SU-DHL-6 (cell line): ENCODE data around the gene ANGPTL8.

Source experiments
- H2AFZ ChIP-seq: fragments of 200-600 bp; sonication (generic); 2 replicates; pipeline ENCODE4 v1.6.1; 2014; ENCODE audit warnings: low read depth, mild to moderate bottlenecking, moderate library complexity, mixed read lengths, antibody characterized with exemption, low read length; ENCODE audit not compliant: severe bottlenecking
- H3F3A ChIP-seq: fragments of 200-600 bp; shearing (Covaris generic); 2 replicates; pipeline ENCODE4 v1.6.0; 2016; ENCODE audit warnings: antibody characterized with exemption, mild to moderate bottlenecking; ENCODE audit not compliant: insufficient read depth
- H3K27ac ChIP-seq: fragments of 200-600 bp; sonication (generic); 2 replicates; pipeline ENCODE4 v1.5.1; 2016; ENCODE audit warnings: low read depth, mild to moderate bottlenecking, low read length, moderate library complexity, mixed read lengths
- H3K27me3 ChIP-seq: fragments of 200-600 bp; sonication (generic), shearing (Covaris generic); 2 replicates; pipeline ENCODE4 v1.6.0; 2014; ENCODE audit warnings: mild to moderate bottlenecking, low read length
- H3K36me3 ChIP-seq: fragments of 200-600 bp; sonication (generic); 2 replicates; pipeline ENCODE4 v1.6.1; 2014; ENCODE audit warnings: mild to moderate bottlenecking, low read length, mixed read lengths
- H3K4me2 ChIP-seq: fragments of 300-600, 200-600 bp; shearing (Covaris generic), sonication (generic); 2 replicates; pipeline ENCODE4 v1.6.0; 2014; ENCODE audit warnings: low read length, low read depth, mild to moderate bottlenecking; ENCODE audit not compliant: poor library complexity, severe bottlenecking
- H3K4me3 ChIP-seq: fragments of 200-600 bp; sonication (generic); 2 replicates; pipeline ENCODE4 v1.5.1; 2014; ENCODE audit warnings: antibody characterized with exemption, low read length, mild to moderate bottlenecking, mixed read lengths; ENCODE audit not compliant: insufficient read depth, poor library complexity, severe bottlenecking
- H3K79me2 ChIP-seq: fragments of 200-600 bp; sonication (generic); 2 replicates; pipeline ENCODE4 v1.6.1; 2014; ENCODE audit warnings: mild to moderate bottlenecking, low read length, moderate library complexity; ENCODE audit not compliant: insufficient read depth
- H3K9ac ChIP-seq: fragments of 200-600 bp; sonication (generic); 2 replicates; pipeline ENCODE4 v1.7.0; 2014; ENCODE audit warnings: mild to moderate bottlenecking, low read length
- H3K9me2 ChIP-seq: fragments of 200-600 bp; sonication (generic); replicated peaks from 2 replicates; pipeline ENCODE4 v1.6.1; 2014; ENCODE audit warnings: low read length; ENCODE audit not compliant: insufficient read depth
- H3K9me3 ChIP-seq: fragments of 200-600 bp; sonication (generic); 2 replicates; pipeline ENCODE4 v1.6.1; 2014; ENCODE audit warnings: low read length, mixed read lengths; ENCODE audit not compliant: insufficient read depth
- H4K20me1 ChIP-seq: fragments of 200-600 bp; sonication (generic); 2 replicates; pipeline ENCODE4 v1.6.1; 2014; ENCODE audit warnings: low read depth, mild to moderate bottlenecking, antibody characterized with exemption, low read length, moderate library complexity, mixed read lengths
- CTCF ChIP-seq: fragments of 200-600 bp; sonication (generic); IDR thresholded peaks from one replicate; pipeline ENCODE4 v1.5.1; 2017; ENCODE audit warnings: antibody characterized with exemption, mild to moderate bottlenecking, low read length, moderate library complexity; ENCODE audit not compliant: insufficient read depth, poor library complexity, severe bottlenecking
- EZH2phosphoT487 ChIP-seq: fragments of 200-600 bp; sonication (generic), shearing (Covaris generic); conservative IDR thresholded peaks from 2 replicates; pipeline ENCODE4 v1.6.1; 2018; ENCODE audit warnings: mild to moderate bottlenecking, antibody characterized with exemption, low read length, moderate library complexity, mixed read lengths

ANGPTL8 gene

GRCh38 chr19:11261431-11261970, 22.1 kb downstream of the ANGPTL8 start:
- no peaks in the 10 kb centered on the region for H3K9me2 ChIP-seq
- no peaks in the 10 kb centered on the region for H4K20me1 ChIP-seq
- TF ChIP-seq CTCF (no peak), EZH2phosphoT487 (no peak)
- peak overlapping the region; percentile 84 for H3K4me3 ChIP-seq
- no peak overlapping the region for H3K27ac ChIP-seq
- H3K79me2 ChIP-seq, result no peaks in the 10 kb centered on the region
- H3K9ac ChIP-seq, result peak overlapping the region; percentile 64
- no peaks in the 10 kb centered on the region for H3K36me3 ChIP-seq
- no peak overlapping the region for H2AFZ ChIP-seq
- H3K4me2 ChIP-seq, result peak overlapping the region; percentile 86
- no peaks in the 10 kb centered on the region for H3F3A ChIP-seq
- H3K9me3 ChIP-seq, result no peaks in the 10 kb centered on the region
- H3K27me3 ChIP-seq, result no peaks in the 10 kb centered on the region

- H4K20me1 ChIP-seq, result no peaks in the 10 kb centered on the region
- H3K9me3 ChIP-seq, result no peaks in the 10 kb centered on the region
- H3K36me3 ChIP-seq, result no peaks in the 10 kb centered on the region
- TF ChIP-seq CTCF (peak; percentile 66), EZH2phosphoT487 (no peak)
- H3K27me3 ChIP-seq, result no peaks in the 10 kb centered on the region
- no peak within 1 kb of the TSS for H3K27ac ChIP-seq
- peak within 1 kb of the TSS; percentile 84 for H3K4me3 ChIP-seq
- peak within 1 kb of the TSS; percentile 86 for H3K4me2 ChIP-seq
- peak within 1 kb of the TSS; percentile 96 for H2AFZ ChIP-seq
- no peaks in the 10 kb centered on the region for H3K79me2 ChIP-seq
- no peaks in the 10 kb centered on the region for H3K9me2 ChIP-seq
- peak within 1 kb of the TSS; percentile 64 for H3K9ac ChIP-seq
- H3F3A ChIP-seq, result no peaks in the 10 kb centered on the region
These were observed 22.8 kb downstream of the ANGPTL8 start, which contains the start of gene DOCK6 for GRCh38 chr19:11261971-11262839. TSS of gene DOCK6 (minus strand) at chr19:11262524. CDS start at chr19:11262440, 84 bp downstream.

- Histone ChIP-seq H3K9ac (no peak overlapping the region), H3K27ac (no peak overlapping the region), H3K9me2 (no peaks in the 10 kb centered on the region), H2AFZ (no peak overlapping the region), H3K79me2 (no peaks in the 10 kb centered on the region), H3K36me3 (no peaks in the 10 kb centered on the region), H4K20me1 (no peaks in the 10 kb centered on the region), H3K27me3 (no peaks in the 10 kb centered on the region), H3K4me3 (no peak overlapping the region), H3K4me2 (no peak overlapping the region), H3F3A (no peaks in the 10 kb centered on the region), H3K9me3 (no peaks in the 10 kb centered on the region)
- no peak for TF ChIP-seq EZH2phosphoT487
- TF ChIP-seq CTCF, result no peak
These were observed 24.3 kb downstream of the ANGPTL8 start for GRCh38 chr19:11263726-11264125.
